Measurements from ENCODE around the gene KLHL6.

DNA sequence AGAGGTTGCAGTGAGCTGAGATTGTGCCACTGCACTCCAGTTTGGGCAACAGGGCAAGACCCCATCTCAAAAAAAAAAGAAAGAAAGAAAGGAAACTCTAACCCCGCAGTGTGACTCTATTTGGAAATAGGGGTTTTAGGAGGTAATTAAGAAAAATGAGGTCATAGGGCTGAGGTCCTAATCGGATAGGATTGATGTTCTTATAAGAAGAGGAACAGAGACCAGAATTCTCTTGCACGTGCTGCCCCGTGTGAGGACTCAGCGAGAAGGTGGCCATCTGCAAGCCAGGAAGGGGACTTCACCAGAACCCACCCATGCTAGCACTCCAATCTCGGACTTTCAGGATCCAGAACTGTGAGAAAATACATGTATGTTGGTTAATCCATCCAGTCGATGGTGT, 25.8 kb downstream of the KLHL6 start:
- TF ChIP-seq CTCF (IDR thresholded peaks at IDR 0.05) = no peak
- no peak for TF ChIP-seq SP1 (CRISPR knock-in tag; conservative IDR thresholded peaks at IDR 0.05)
- no peak for TF ChIP-seq ZNF219 (CRISPR knock-in tag; IDR thresholded peaks at IDR 0.05; ENCODE audit: borderline replicate concordance)
- TF ChIP-seq NFE2L1 (CRISPR knock-in tag; IDR thresholded peaks at IDR 0.05) = no peak
- no peak for TF ChIP-seq ZNF317 (CRISPR knock-in tag; IDR thresholded peaks at IDR 0.05; ENCODE audit: borderline replicate concordance, low read depth)
